ENCODE results near the gene CNOT6.

CNOT6 gene

DNA sequence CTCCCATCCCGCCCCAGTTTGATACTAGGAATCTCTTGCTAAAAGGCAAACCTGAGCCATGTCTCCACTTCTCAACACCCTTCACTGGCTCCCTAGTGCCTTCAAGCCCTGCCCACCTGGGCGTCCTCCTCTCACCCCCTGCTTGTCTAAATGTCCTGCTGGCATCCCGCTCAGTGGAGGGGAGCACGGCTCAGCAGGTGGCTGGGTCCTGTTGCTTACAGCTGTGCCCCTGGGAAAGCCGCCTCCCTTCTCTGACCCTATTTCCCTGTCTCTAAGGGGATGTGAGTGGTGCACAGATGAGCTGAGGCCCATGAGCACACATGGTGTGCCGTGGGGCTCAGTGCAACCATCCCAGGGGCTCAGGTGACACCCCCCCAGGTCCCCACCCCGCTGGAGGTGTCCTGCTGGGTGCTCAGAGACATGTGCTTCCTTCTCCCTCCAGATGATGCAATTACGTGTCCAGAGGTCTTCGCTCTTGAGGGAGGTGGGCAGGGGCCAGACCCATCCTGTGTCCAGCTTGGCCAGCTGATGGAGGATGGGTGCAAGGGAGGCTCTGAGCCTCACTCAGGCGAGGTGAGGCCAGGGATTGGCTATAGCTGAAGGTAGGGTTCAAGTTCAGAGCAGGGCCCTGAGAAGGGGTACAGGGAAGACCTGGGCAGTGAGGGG, 131.1 kb downstream of the CNOT6 start:
- no peak for DNase-seq

- no peak for DNase-seq
These were observed 131.8 kb downstream of the CNOT6 start for GRCh38 chr5:180625791-180626660.

- DNase-seq: no peak
These were observed 132.6 kb downstream of the CNOT6 start for GRCh38 chr5:180626661-180627385.

DNA sequence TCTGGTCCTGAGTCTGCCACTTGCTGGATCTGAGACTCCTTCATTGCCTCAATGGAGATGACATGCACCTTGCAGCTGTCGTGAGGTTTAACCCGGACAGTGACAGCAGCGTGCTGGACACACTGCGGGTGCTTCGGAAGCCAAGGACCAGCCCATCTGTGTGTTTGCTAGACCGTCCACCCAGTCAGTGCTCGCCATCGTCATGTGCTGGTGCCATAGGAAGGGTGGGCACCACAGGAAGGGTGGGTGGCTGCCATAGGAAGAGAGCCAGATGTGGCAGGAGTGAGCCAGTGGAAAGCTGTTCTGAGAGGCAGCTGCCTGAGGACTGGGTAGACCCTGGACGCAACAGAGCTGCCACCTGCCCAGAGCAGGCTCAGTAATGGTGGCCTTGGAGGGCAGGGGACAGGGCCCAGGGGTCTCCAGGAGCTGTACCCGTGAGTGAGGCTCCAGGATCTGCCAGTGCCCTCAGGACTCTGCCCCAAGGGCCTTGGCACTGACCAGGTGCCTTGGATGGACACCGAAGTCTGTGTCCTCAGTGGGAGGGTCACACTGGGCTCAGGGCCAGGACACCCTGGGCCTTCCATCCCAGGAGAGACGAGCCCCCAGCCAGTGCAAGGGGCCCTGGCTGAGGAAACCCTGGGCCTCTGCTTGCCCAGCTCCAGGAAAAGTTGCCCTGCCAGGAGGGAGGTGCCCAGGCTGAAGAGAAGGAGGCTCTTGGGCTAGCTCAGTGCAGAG, 133.4 kb downstream of the CNOT6 start:
- no peak for DNase-seq

Measured in GF-D8 (cell line).